Hypothalamus (tissue), 51 donors: Measurements from ENCODE around the gene DNAAF8.
"Not testable (repeated sequence)": the region's sequence is repeated elsewhere in the genome, so short reads cannot be mapped to it uniquely, and the experiment has no call there.

ENCODE experiments used
- DNase-seq, 51 donors: peaks; one replicate each; lab custom pipeline; 2025; lab: John Stamatoyannopoulos, UW

The DNAAF8 gene

DNA sequence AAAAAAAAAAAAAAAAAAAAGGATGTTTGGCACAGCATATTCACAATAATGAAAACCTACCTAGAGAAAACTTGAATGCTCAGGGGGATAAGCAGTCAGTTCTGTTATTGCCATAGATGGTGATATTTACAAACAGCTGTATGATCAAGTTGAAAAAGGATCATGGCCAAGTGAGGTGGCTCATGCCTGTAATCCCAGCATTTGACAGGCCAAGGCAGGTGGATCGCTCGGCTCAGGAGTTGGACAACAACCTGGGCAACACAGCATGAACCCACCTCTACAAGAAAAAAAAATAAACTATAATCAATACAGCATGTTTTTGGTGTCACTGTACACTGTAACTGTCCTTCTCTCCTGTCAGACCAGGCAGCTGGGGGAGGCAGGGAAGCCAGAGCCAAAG is 19.3 kb upstream of the DNAAF8 start:
- DNase-seq = no peak

DNA sequence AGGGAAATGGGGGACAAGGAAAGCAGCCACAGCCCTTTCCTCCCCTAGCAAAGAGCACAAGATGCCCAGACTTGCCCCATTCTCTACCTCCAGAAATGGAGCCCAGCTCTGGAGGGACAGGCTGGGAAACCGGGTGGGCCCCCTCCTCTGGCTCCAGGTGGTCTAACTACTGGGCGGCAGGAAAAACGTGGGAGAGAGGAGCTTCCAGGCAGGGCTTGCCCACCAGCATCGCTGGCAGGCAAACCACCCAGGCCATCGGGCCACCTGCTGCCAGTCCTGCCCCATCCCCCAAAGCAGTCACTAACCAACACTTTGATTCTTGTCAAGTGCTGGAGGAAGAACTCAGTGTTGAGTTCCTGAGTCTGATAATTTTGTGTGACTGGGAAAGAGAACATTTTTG is 15.9 kb upstream of the DNAAF8 start:
- no peak for DNase-seq

DNA sequence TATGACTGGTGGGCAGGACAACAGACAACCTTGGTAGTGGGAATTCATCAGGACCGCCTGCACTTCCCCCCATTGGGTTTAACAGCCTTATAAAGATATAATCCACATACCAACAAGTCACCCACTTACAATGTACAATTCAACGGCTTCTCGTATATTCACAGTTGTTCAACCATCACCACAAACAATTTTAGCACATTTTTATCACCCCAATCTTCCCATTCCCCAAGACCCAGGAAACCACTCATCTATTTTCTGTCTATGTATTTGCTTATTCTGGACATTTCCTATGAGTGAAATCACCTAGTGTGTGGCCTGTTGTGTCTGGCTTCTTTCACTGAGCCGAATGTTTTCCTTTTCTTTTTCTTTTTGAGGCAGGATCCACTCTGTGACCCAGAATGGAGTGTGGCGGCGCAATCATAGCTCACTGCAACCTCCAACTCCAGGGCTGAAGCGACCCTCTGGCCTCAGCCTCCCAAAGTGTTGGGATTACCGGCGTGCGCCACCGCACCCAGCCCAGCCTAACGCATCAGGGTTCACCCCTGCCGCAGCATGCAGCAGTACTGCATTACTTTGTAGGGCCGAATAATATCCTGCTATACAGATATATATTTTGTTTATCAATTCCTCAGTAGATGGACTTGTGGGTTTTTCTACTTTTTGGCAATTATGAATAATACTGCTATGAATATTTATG is 11.1 kb upstream of the DNAAF8 start:
- no peak for DNase-seq

DNA sequence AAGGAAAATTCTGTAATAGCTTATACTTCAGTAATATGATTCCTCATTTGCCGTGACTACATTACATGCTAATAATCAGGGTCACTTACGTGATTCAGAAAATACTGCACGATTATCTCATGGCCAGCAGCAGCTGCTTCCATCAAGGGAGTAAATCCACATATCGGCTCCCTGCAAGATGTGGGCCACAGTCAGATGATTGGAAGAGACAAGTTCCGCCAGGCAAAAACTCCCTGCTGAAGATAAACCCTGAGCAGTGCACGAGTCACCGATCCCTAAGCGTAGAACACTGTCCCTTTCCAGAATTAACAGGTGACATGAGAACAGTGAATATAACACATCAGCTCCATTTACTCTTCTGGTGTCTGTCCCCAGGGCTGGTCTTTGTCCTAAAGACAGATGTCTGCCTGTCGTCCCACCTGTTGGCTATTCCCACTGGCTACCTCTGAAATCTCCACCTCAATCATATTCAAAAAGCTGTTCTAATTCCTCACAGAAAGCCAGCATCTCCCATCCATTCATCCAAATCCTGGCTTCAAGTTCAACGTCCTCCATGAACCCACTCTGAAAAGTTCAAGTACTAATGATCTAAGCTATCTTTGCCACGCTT is 9.6 kb upstream of the DNAAF8 start:
- no peak for DNase-seq

DNA sequence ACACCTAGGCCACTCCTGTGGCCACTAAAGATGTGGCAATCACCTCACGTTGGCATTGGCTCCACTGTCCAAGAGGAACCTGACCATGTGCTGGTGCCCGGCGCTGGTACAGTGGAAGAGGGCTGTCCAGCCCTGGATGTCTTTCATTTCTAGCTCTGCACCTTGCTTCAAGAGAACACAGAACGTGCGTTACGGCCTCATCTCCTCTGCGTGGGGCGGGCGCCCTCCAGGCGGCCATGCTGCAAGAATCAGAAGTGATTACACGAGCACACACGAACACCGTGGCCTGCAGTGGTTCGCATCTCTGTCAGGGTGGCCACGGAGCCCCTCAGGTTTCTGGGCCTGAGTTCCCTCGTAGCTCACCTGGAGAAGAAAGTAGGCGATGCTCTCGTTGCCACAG is 7.7 kb upstream of the DNAAF8 start:
- no peak for DNase-seq

DNA sequence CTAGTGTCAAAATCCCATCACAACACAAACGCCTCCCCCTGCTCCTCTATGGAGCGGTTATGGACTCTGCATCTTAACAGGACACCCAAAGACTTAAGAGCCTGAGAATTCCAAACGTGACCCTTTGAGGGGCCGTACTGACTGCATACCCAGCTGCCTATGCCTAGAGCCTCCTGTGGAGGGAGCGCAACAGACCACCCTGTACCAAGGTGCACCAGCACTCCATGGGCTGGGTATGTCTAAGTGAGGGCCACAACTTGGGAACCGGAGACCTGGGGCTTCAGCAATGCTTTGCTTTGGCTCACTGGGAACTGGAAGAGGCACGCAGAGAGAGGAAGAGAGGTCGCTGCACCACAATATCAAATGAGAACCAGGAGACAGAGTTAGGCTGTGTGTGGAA is 5.7 kb upstream of the DNAAF8 start:
- DNase-seq = no peak

DNA sequence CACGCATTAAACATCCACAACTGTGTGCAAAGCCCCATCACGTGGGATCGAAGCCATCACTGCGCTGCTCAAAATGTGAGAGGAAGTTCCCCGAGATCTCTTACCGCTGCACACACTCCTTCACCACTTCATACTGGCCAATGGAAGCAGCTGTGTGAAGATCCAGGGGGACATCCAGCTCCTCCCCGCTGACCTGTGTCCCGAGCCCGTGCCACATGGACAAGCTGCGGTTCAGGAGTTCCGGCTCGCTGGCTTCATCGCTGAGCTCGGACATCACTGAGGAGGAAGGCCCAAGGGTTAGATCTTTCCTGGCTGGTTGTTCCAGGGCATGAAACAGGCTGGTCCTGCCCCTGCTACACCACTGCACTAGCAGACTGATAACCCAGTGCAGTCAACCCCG is 4.5 kb upstream of the DNAAF8 start:
- no peak for DNase-seq

DNA sequence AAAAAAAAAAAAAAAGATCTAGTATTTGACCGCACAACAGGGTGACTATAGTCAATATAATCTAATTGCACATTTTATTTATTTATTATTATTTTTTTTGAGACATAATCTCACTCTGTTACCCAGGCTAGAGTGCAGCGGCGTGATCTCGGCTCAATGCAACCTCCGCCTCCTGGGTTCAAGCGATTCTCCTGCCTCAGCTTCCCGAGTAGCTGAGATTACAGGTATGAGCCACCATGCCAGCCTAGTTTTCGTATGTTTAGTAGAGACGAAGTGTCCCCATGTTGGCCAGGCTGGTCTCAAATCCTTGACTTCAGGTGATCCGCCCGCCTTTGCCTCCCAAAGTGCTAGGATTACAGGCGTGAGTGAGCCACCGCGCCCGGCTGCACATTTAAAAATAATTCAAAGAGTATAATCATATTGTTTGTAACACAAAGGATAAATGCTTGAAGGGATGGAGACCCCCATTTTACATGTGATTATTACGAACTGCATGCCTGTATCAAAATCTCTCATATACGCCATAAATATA is 1.1 kb upstream of the DNAAF8 start:
- no peak for DNase-seq

DNA sequence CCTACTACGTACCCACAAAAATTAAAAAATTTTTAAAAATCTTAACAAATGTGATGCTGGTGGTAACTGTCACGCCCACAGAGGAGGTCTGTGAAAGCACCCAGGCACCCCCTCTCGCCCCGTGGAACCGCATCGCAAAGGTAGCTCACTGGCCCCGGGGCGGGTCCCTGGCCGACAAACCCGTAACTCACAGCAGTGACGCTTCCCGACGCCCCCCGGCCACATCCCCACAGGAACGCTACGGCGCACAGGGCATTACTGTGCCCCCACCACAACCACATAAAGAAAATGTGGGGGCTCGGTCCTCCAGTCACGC is 632 bp upstream of the DNAAF8 start:
- peak in 3 of 51 donors; percentile 26 to 45 (median 29) for DNase-seq

DNA sequence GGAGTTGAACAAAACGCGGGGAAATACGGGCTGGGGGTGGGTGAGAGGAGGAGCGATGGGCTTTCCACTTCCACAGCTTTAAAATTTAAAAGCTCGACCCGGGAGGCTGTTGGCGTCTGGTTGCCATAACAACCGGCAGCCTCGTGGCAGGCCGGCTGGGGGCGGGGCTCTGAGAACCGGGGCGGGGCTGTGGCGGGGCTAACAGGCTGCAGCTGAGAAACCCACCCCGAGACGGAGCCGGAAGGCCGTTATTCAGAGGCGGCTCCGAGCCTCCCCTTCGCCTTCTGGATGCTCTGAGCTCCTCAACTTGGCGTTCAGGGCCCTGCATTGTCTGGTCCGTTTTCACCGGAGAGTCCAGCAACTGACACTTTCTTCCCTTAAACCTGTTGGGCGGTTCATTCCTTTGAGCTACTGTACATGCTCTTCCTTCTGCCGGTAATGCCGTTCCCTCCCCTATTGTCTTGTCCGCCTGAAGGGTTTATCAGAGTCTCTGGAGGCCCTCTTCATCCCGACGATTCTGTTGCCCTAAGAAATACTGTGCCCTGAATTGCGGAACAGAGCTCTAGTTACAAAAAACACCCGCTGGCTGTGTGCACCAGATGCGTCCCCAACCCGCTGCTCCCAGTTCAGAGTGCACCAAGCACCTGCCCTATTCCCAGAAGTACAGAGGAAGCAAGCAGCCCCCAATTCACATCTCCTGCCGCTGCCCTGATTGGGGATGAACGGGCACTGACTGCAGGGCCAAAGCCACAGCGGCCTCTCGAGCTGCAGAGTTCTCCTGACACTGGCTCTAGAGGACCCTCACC is 596 bp downstream of the DNAAF8 start:
- peak; percentile 12 to 86 (median 69) for DNase-seq

DNA sequence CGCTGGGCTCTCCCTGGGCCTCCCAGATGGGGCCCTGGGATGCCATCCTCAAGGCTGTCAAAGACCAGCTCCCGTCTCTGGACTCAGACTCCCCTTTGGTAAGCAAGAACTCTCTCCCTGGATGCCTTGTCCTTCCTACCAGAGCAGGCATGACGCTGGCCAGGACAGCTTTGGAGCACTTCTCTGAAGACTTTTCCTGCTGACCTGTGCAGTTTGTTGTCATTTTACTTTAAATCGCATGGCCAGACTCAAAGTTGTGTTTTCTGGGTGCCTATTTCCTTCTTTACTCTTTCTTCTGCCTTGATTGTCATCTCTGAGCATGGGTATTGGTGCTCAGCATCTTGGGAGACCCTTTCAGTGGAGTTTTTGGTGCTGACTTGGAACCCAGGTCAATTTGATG is 2.2 kb downstream of the DNAAF8 start:
- DNase-seq = no peak

DNA sequence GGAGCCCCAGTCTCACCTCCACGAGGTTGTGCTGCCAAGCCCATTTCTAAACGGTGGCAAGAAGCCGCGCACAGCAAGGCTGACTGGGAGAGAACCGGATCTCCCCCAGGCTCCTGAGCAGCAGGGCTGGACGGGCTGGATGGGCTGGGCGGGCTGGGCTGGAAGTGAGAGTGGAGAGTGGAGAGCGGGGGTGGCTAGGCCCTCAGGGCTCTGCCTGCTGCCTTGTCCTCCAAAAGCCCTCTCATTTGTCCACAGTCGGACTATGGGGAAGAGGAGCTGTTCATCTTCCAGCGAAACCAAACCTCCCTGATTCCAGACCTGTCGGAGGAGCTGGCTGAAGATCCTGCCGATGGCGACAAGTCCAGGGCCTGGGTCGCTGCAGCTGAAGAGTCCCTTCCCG is 3.2 kb downstream of the DNAAF8 start:
- DNase-seq = no peak

DNA sequence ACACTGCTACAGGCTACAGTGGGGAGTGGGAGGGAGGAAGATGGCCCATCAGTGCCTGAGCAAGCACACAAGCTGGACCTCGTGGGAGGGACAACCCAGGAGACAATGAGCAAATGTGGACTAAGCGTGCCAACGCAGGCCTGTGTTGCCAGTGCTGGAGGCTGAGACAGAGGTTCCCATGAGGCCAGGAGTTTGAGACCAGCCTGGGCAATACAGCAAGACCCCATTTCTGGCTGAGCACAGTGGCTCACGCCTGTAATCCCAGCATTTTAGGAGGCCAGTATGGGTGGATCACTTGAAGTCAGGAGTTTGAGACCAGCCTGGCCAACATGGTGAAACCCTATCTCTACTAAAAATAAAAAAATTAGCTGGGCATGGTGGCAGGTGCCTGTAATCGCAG is 4.0 kb downstream of the DNAAF8 start:
- DNase-seq = not testable (repeated sequence)

DNA sequence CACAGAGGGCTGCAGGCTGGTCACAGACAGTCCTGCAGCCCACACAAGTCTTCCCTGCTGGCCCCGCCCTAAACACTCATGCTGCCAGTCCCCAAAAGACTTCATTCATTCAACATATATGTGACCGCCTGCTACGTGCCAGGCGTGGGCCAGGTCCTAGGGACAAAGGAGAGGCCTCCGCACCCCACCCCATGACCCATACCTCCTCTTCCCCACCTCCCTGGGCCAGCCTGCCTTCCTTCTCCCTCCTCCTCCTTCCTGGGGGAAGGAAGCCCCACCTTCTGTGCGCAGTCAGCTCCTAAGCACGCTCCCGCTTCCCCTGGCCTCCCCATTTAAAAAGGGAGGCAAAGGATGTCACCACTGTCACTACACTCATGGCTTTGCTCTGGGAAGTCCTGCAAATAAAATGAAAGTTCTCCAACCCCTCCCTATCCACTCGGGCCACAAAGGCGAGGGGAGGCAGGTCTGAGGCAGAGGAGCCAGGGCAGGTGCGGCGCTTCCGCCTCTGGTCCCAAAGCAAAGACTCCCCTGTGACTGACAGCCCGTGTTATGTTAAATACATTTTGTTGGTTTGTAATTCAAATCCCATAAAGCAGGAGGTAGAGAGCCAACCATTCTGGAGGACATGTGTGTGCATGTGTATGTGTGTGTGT is 9.0 kb downstream of the DNAAF8 start:
- DNase-seq = no peak

DNA sequence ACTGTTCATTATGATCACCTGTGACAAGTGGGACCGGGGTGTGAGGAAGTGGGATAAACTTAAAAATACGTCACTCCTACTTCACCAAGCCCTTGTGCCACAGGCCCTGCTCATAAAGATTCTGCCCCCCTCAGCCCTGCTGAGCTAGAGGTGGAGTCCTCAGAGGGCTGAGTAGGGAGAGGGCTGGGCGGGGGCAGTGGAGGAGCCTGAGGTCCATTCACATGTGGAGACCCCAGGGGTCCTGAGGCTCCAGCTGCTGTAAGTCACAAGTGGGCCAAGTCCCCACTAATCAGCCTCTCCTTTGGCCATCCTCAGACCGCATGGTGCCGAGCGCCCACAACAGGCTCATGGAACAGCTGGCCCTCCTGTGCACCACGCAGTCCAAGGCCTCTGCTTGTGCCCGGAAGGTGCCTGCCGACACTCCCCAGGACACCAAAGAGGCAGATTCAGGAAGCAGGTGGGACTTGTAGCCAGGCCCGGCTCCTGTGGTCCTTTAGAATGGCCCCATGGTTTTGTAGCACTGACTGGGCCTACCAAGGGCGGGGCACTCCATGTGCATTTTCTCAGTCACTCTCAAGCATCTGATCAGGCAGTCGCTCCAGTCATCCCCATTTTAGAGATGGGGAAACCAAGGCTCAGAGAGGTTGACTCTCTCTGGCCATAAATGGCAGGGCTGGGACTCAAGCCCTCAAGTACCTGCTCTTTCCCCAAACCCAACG is 10.4 kb downstream of the DNAAF8 start:
- DNase-seq = no peak

DNA sequence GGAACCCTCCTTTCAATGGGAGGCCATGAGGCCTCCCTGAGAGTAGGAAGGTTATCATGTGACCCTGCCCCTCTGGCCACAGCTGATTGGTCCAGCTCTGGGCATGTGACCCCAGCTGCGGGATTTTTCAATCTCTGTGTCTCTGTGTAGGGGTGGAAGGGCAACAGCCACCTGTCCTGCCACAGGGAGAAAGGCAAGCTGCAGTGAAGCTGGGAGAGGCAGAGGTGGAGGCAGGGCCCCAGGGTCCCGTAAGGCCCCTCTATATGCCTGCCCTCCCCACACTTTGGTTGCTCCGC is 10.9 kb downstream of the DNAAF8 start:
- DNase-seq = no peak

DNA sequence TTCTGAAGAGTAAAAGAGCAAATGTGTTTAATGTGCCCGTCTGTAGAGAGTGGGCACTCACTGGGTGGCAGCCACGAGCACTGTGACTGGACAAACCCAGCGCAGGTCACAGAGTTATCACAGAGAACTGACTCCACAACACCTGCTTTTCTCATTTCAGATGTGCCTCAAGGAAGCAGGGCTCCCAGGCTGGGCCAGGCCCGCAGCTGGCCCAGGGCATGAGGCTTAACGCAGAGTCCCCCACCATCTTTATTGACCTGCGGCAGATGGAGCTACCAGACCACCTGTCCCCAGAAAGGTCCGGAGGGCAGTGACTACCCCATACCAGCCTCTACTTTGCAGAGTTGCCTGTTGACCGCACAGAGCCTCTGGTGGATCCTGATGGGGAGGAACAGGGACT is 11.9 kb downstream of the DNAAF8 start:
- DNase-seq = no peak

DNA sequence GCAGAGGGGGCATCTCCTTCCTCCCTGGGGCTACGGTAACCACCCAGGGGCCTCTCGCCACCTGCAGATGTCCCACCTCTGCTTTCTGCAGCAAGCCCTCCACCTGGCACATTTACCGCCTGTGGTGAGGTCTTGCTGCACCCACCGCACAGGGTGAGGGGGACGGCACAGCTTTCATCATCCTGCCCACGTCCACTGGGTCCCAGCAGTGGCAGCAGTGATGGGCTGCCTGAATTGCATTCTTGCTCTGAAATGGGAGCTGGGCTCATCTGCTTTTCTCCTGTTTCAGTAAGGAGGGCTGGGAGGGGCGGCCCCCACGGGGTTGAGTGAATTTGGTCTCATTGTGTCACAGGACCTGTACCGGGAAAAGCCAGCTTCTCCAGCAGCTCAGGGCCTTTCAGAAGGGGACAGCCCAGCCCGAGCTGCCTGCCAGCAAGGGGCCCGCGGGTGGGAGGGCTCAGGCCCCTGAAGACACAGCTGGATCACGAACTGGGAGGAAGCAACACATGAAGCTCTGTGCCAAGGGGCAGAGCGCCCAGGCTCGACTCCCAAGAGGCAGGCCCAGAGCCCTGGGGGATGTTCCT is 12.7 kb downstream of the DNAAF8 start:
- DNase-seq = peak in 15 of 51 donors; percentile 1 to 36 (median 15)

DNA sequence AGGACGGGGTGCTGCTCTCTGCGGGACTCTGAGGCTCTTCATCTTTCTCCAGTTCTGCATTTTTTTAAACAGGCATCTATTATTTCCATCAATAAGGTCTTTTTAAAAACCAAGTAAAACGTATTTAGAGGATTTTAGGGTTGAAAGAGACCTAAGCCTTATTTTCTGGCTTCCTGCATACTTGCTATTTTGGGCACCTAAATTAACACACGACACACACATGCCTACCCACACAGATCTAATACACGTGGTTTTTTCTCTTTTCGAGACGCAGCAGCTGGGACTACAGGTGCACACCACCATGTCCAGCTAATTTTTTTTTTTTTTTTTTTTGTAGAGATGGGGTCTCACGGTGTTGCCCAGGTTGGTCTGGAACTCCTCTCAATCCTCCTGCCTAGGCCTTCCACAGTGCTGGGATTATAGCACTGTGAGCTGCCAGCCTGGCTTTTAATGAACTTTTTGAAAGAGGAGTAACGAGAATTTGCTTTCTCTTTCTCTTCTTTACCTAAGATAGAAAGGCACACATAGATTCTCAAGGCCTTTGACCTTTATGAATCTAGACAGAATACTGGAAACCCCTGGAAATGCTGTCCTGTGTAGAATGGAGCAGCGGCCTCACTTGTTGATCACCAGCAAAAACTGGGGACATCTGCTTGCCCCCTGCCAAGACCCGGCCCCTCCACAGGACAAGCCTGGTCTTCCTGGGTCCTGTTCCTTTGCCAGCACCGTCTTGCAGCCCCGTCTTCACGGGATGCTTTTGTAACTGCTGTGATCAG is 13.8 kb downstream of the DNAAF8 start:
- no peak for DNase-seq
